Dermis blood vessel endothelial cell (primary cell): ENCODE results near the gene CERKL. TPM values are rescaled to one million over a fixed set of nuclear protein-coding genes. Genes with fewer than 3 reads are reported as not detected.
A peak's percentile ranks its signal among the peaks of the same experiment; 100 is the strongest.

ENCODE experiments used
- DNase-seq: peaks from one replicate; pipeline ENCODE4 v3.0.0; 2010
- total RNA-seq: library from RNA; depleted of rRNA; stranded (reverse); fragments of >200 nt; gene quantifications from 2 replicates; pipeline ENCODE4 v1.2.3, GENCODE V29; 2014

CERKL gene
- total RNA-seq, 1 donor from 2014 or later, result not detected

- DNase-seq, result no peak
Observed at GRCh38 chr2:181678861-181679543, 22.1 kb upstream of the CERKL start.

DNA sequence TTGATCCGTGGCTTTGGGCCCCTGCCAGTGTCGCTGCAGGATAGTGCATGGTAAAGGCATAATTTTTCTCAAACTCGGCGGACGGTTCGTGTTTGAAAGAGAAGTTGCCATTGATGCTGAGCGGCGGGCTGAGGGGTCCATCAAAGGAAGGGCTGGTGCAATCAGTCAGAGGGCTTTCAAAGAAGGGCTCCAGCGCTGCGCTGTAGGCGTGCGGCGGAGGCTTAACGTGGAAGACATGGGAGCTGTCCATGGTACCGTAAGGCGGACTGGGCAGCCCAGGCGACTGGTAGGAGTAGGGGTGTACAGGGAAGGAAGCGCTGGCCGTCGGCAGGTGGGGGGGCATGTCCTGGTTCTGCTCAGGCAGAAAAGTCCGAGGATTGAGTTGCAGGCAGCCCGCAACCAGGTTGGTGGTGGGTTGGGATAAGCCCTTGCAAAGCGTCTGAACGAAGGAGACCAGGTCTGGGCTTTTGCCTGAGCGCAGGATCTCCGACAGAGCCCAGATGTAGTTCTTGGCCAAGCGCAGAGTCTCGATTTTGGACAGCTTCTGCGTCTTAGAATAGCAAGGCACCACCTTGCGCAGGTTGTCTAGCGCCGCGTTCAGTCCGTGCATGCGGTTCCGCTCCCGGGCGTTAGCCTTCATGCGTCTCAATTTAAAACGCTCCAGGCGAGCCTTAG, 21.1 kb upstream of the CERKL start:
- DNase-seq, result peak; percentile 88

DNA sequence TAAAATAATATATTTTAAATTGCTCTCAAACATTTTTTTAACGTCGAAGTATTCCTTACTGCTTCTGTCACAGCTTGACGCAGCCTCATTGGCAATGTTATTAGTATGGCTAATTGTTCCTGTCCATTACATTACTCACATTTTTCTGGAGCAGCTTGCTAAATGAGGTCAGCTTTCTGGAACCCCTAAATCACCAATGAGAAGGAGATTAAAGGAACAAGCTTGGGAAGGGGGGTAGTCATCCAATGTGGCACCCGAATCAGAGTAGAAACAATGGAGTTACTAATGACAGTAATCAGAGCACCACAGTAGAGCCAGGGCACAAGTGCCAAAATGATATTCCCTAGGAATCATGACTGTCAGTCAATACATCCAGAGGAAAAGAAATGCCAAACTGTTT, 18.3 kb upstream of the CERKL start:
- DNase-seq, result no peak

DNA sequence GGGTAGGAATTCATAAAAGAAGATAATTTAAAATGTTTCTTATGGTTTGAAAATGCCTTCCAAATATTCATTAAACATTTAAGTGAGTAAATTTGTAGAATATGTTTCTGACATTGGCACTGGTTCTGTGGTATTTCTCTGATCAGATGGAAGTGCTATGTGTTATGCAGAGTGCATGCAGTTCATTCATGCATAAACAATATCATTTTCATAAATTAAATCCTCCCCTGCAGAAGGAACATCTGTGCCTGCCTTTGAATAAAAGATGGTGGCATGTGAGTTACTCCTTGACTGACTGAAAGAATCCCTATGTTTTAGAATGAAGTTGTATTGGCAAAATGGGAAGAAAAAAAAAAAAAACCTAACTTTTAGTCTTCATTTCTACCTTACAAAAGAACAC, 17.6 kb upstream of the CERKL start:
- no peak for DNase-seq

DNA sequence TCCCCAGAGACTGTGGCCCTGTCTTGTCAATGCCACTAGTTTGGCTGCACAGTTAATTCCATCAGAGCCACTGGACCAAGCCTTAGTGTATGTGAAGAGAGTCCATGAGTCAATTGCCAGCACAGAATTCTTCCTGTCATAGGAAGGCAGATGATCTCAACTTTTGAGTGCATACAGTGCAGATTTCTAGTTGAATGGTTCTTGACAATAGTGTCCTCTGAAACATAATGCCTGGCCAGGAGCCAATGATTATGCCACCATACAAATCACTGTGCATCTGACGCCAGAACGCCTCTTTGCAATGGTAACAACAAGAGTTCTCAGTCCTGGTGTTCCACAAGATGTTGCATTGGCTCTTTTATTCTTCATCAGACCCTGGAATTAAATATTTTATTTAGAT, 16.3 kb upstream of the CERKL start:
- DNase-seq, result peak; percentile 15

- DNase-seq, result no peak
Observed at GRCh38 chr2:181672255-181673008, 15.5 kb upstream of the CERKL start.

- DNase-seq, result no peak
Observed at GRCh38 chr2:181670632-181671031, 13.7 kb upstream of the CERKL start.

- DNase-seq, result no peak
Observed at GRCh38 chr2:181667234-181667633, 10.3 kb upstream of the CERKL start.

GRCh38 chr2:181662287-181662686, 5.4 kb upstream of the CERKL start:
- no peak for DNase-seq

DNA sequence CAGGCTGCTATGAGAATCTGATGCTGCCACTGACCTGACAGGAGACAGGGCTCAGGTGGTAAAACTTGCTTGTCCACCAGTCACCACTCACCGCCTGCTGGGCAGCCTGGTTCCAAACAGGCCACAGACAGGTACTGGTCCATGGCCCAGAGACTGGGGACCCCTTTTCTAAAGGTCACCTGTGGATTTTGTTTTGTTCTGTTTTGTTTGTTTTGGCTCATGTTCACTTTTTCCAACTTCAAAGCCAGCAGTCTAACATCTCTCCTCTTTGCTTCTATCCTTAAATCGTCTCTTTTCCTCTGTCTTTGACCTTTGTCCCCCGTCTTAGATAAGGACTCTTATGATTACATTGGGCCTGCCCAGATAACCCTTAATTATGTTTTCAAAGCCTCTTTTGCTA, 3.3 kb upstream of the CERKL start:
- DNase-seq, result no peak

DNA sequence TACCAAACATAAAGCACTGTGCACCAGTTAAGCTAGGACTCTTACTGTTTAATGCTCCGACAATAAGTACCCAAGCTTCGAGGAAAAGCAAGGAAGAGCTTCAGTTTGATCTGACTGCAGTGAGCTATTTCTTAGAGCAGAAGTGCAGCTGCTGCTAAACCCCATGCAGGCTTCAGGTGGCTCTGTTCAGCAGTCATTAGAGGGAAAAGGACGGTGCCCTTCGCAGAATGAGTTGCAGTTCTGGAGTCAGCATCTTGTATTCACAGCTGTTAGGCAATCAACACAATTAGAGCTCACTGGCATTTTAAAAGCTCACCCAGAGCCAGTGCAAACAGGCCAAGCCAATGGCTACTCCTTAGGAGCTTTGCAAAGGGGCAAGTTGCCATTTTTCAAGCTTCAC, 1.5 kb upstream of the CERKL start:
- DNase-seq, result no peak

- DNase-seq, result no peak
Observed at GRCh38 chr2:181657379-181657778, 474 bp upstream of the CERKL start.

- no peak for DNase-seq
Observed at GRCh38 chr2:181655519-181655918, 1.4 kb downstream of the CERKL start.

- no peak for DNase-seq
Observed at GRCh38 chr2:181649436-181649979, 7.4 kb downstream of the CERKL start.

GRCh38 chr2:181648478-181649155, 8.3 kb downstream of the CERKL start:
- DNase-seq, result no peak

- DNase-seq, result no peak
Observed at GRCh38 chr2:181646415-181646987, 10.4 kb downstream of the CERKL start.

- DNase-seq, result no peak
Observed at GRCh38 chr2:181643151-181643550, 13.8 kb downstream of the CERKL start.

GRCh38 chr2:181642086-181642485, 14.8 kb downstream of the CERKL start:
- no peak for DNase-seq

GRCh38 chr2:181639686-181640085, 17.2 kb downstream of the CERKL start:
- DNase-seq, result no peak

DNA sequence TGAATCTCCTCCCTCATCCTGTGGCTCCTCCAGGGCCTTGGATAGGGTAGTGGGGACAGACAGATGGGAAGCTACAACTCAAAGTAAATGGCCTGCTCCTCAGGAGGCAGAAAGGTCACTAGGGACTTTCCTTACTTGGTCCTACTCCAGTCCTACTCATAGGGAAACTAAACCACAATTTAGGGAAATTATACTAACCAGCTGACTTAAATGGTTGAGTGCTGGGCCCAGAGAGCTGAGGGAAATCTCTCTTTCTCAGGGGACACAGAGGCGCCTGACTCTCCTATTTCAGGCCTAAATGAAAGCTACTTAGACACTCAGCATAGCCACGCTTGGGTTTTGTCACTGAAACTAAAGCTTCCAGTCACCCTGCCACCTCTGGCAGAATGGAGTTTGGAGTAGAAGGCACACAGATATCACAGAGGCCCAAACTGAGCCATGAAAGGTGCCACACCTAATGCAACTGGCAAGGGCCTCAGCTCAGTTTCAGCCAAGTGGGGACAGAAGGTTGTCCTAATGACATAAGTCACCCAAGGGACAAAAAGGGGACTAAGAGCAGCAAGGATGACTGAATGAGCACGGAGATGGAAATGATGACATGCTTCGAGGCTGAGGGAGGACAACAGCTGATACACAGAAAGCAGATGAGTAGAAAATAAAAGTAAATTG, 24.0 kb downstream of the CERKL start:
- DNase-seq, result no peak

GRCh38 chr2:181628590-181629585, 28.0 kb downstream of the CERKL start:
- DNase-seq, result no peak
